GM19035 (cell line): ENCODE measurements around the gene MT1A.
"Not testable (repeated sequence)": the region's sequence is repeated elsewhere in the genome, so short reads cannot be mapped to it uniquely, and the experiment has no call there.

Experiments
- ATAC-seq: cut with Tn5 transposase; IDR thresholded peaks from one replicate; pipeline ENCODE4 v1.9.1; 2021; ENCODE audit not compliant: unreplicated experiment

The MT1A gene

GRCh38 chr16:56610017-56610608 lies 28.4 kb upstream of the MT1A start:
- ATAC-seq = no peak

GRCh38 chr16:56610609-56611111 lies 27.8 kb upstream of the MT1A start:
- ATAC-seq = no peak

GRCh38 chr16:56611281-56611833 lies 27.1 kb upstream of the MT1A start:
- no peak for ATAC-seq

- no peak for ATAC-seq
Observed at GRCh38 chr16:56613706-56614105, 24.8 kb upstream of the MT1A start.

- no peak for ATAC-seq
Observed at GRCh38 chr16:56614549-56614991, 23.9 kb upstream of the MT1A start.

- ATAC-seq = no peak
Observed at GRCh38 chr16:56615353-56615752, 23.1 kb upstream of the MT1A start.

- ATAC-seq = no peak
Observed at GRCh38 chr16:56616608-56617211, 21.8 kb upstream of the MT1A start.

GRCh38 chr16:56617212-56618085 lies 21.0 kb upstream of the MT1A start:
- no peak for ATAC-seq

- no peak for ATAC-seq
Observed at GRCh38 chr16:56618138-56618537, 20.3 kb upstream of the MT1A start.

GRCh38 chr16:56620339-56620897 lies 18.0 kb upstream of the MT1A start:
- ATAC-seq = no peak

GRCh38 chr16:56621665-56622445 lies 16.6 kb upstream of the MT1A start:
- not testable (repeated sequence) for ATAC-seq

GRCh38 chr16:56623184-56623583 lies 15.3 kb upstream of the MT1A start:
- ATAC-seq = not testable (repeated sequence)

- ATAC-seq = no peak
Observed at GRCh38 chr16:56623637-56624036, 14.8 kb upstream of the MT1A start.

GRCh38 chr16:56625140-56625942 lies 13.1 kb upstream of the MT1A start, which contains the start of gene MT1E:
Gene MT1E, plus strand, starts transcription at chr16:56625781. Its CDS starts 71 bp downstream, at chr16:56625852.
- no peak for ATAC-seq

GRCh38 chr16:56625943-56626654 lies 12.4 kb upstream of the MT1A start:
- ATAC-seq = no peak

- no peak for ATAC-seq
Observed at GRCh38 chr16:56626685-56627084, 11.8 kb upstream of the MT1A start.

- no peak for ATAC-seq
Observed at GRCh38 chr16:56628486-56629350, 9.7 kb upstream of the MT1A start.

GRCh38 chr16:56629531-56629930 lies 8.9 kb upstream of the MT1A start:
- ATAC-seq = no peak
